Fibroblast of lung (primary cell): ENCODE data around the gene KCNK7. TPM values are rescaled to one million over a fixed set of nuclear protein-coding genes. Genes with fewer than 3 reads are reported as not detected.

Experiments used
- DNase-seq, 2 donors: peaks; one replicate each; pipeline versions ENCODE4 v3.0.0 to v3.0.0-alpha.2; 2010; ENCODE audit warnings: low read depth in 2 of 2
- H2AFZ ChIP-seq: 2 replicates; pipeline ENCODE4 v1.5.1; 2012; ENCODE audit warnings: low read length, control low read depth, inconsistent platforms
- H3K27ac ChIP-seq: 2 replicates; pipeline ENCODE4 v1.5.1; 2011; ENCODE audit warnings: low read length, control low read depth; ENCODE audit not compliant: insufficient read depth
- H3K27me3 ChIP-seq: 2 replicates; pipeline ENCODE4 v1.5.1; 2011; ENCODE audit warnings: mild to moderate bottlenecking, low read length; ENCODE audit not compliant: control insufficient read depth, insufficient read depth
- H3K36me3 ChIP-seq: 2 replicates; pipeline ENCODE4 v1.5.1; 2011; ENCODE audit warnings: low read length; ENCODE audit not compliant: control insufficient read depth, insufficient read depth
- H3K4me1 ChIP-seq: 2 replicates; pipeline ENCODE4 v1.5.1; 2011; ENCODE audit warnings: low read length; ENCODE audit not compliant: control insufficient read depth, insufficient read depth; ENCODE audit errors: extremely low read depth
- H3K4me2 ChIP-seq: 2 replicates; pipeline ENCODE4 v1.5.1; 2011; ENCODE audit warnings: low read length, control low read depth; ENCODE audit not compliant: insufficient read depth; ENCODE audit errors: extremely low read depth
- H3K4me3 ChIP-seq, 4 experiments: fragments of 200-600 bp in 1 of 4; sonication (generic) in 1 of 4; replicated peaks in 1 of 4; 2 replicates each; pipeline ENCODE4 v1.5.1; 2011 to 2016; ENCODE audit warnings: low read length in 4 of 4, low read depth in 3 of 4, mild to moderate bottlenecking in 3 of 4, control low read depth in 2 of 4, inconsistent platforms in 1 of 4, mixed read lengths in 1 of 4; ENCODE audit not compliant: insufficient read depth in 1 of 4; ENCODE audit errors: control extremely low read depth in 1 of 4
- H3K79me2 ChIP-seq: 2 replicates; pipeline ENCODE4 v1.5.1; 2012; ENCODE audit warnings: mild to moderate bottlenecking, low read length, inconsistent platforms; ENCODE audit not compliant: control insufficient read depth, insufficient read depth
- H3K9ac ChIP-seq: 2 replicates; pipeline ENCODE4 v1.5.1; 2011; ENCODE audit warnings: mild to moderate bottlenecking, low read length, control low read depth; ENCODE audit not compliant: insufficient read depth
- H3K9me3 ChIP-seq: 2 replicates; pipeline ENCODE4 v1.5.1; 2012; ENCODE audit warnings: low read depth, low read length; ENCODE audit not compliant: control insufficient read depth, insufficient read depth
- H4K20me1 ChIP-seq: 2 replicates; pipeline ENCODE4 v1.5.1; 2011; ENCODE audit warnings: low read length; ENCODE audit not compliant: control insufficient read depth, insufficient read depth; ENCODE audit errors: extremely low read depth
- CTCF ChIP-seq, 2 donors: IDR thresholded peaks in 1 of 2; conservative IDR thresholded peaks in 1 of 2; 1 replicate in 1 of 2; 2 replicates in 1 of 2; pipeline ENCODE4 v1.5.1; 2011 to 2012; ENCODE audit warnings: low read length in 2 of 2, control low read depth in 1 of 2, inconsistent platforms in 1 of 2, low read depth in 1 of 2, mild to moderate bottlenecking in 1 of 2
- EZH2 ChIP-seq: IDR thresholded peaks from 2 replicates; pipeline ENCODE4 v1.5.1; 2012; ENCODE audit warnings: low read length, control low read depth, mild to moderate bottlenecking; ENCODE audit errors: missing control alignments
- polyA plus RNA-seq, 2 donors: library from polyadenylated mRNA; depleted of rRNA in 1 of 2; stranded (reverse) in 1 of 2; unstranded in 1 of 2; fragments of >200 nt; gene quantifications; 2 replicates each; pipeline ENCODE4 v1.2.1, GENCODE V29; 2011 to 2012; ENCODE audit warnings: missing spikeins in 1 of 2
- total RNA-seq: library from RNA; depleted of rRNA; stranded (reverse); fragments of >200 nt; gene quantifications from 2 replicates; pipeline ENCODE4 v1.2.1, GENCODE V29; 2014

The KCNK7 gene
- total and polyA plus RNA-seq, 2 donors (not counting 1 experiment from before 2014, with no cell fraction given), result not detected

GRCh38 chr11:65572356-65573051 lies 23.1 kb downstream of the KCNK7 start, which contains the start of gene FAM89B:
TSS of gene FAM89B (plus strand) at chr11:65572538. CDS start at chr11:65572670, 132 bp downstream.
- Histone ChIP-seq H3K9ac (peak within 1 kb of the TSS; percentile 52), H3K4me1 (peaks cover 48% of the 10 kb centered on the region), H3K9me3 (no peaks in the 10 kb centered on the region), H4K20me1 (no peaks in the 10 kb centered on the region), H3K79me2 (peaks cover 46% of the 10 kb centered on the region), H3K4me2 (peak within 1 kb of the TSS; percentile 90), H2AFZ (no peak within 1 kb of the TSS), H3K27ac (peak within 1 kb of the TSS; percentile 47), H3K27me3 (no peaks in the 10 kb centered on the region), H3K4me3 (peak within 1 kb of the TSS; percentile 61 to 89 (median 73)), H3K36me3 (peaks cover 1% of the 10 kb centered on the region)
- DNase-seq, result peak; percentile 82 to 84
- no peak for TF ChIP-seq EZH2
- no peak for TF ChIP-seq CTCF (conservative IDR thresholded peaks at IDR 0.05 in 1 of 2, IDR thresholded peaks at IDR 0.05 in 1 of 2; ENCODE audit: low read depth in 1 of 2, low read length in 2 of 2)

GRCh38 chr11:65571940-65572339 lies 23.7 kb downstream of the KCNK7 start:
- peaks cover 42% of the 10 kb centered on the region for H3K4me1 ChIP-seq
- no peak overlapping the region for H3K27ac ChIP-seq
- DNase-seq, result peak in 1 of 2 donors; percentile 48
- H4K20me1 ChIP-seq, result no peaks in the 10 kb centered on the region
- H3K4me2 ChIP-seq, result peak overlapping the region; percentile 75
- no peaks in the 10 kb centered on the region for H3K27me3 ChIP-seq
- H3K4me3 ChIP-seq, result peak overlapping the region in 3 of 4 experiments; percentile 11 to 89 (median 46)
- H3K79me2 ChIP-seq, result peaks cover 44% of the 10 kb centered on the region
- H3K9ac ChIP-seq, result no peak overlapping the region
- H3K9me3 ChIP-seq, result no peaks in the 10 kb centered on the region
- no peak for TF ChIP-seq EZH2
- peak; percentile 29 to 42 for TF ChIP-seq CTCF (conservative IDR thresholded peaks at IDR 0.05 in 1 of 2, IDR thresholded peaks at IDR 0.05 in 1 of 2; ENCODE audit: low read depth in 1 of 2, low read length in 2 of 2)
- peaks cover 1% of the 10 kb centered on the region for H3K36me3 ChIP-seq
- no peak overlapping the region for H2AFZ ChIP-seq

- H3K27me3 ChIP-seq, result no peaks in the 10 kb centered on the region
- no peaks in the 10 kb centered on the region for H3K9me3 ChIP-seq
- no peak for DNase-seq
- peak overlapping the region in 3 of 4 experiments; percentile 63 to 89 (median 64) for H3K4me3 ChIP-seq
- peaks cover 40% of the 10 kb centered on the region for H3K79me2 ChIP-seq
- H2AFZ ChIP-seq, result no peak overlapping the region
- H3K4me1 ChIP-seq, result peaks cover 37% of the 10 kb centered on the region
- TF ChIP-seq CTCF (conservative IDR thresholded peaks at IDR 0.05 in 1 of 2, IDR thresholded peaks at IDR 0.05 in 1 of 2; ENCODE audit: low read depth in 1 of 2, low read length in 2 of 2), result no peak
- TF ChIP-seq EZH2, result no peak
- peaks cover 1% of the 10 kb centered on the region for H3K36me3 ChIP-seq
- no peak overlapping the region for H3K9ac ChIP-seq
- H4K20me1 ChIP-seq, result no peaks in the 10 kb centered on the region
- no peak overlapping the region for H3K27ac ChIP-seq
- peak overlapping the region; percentile 90 for H3K4me2 ChIP-seq
Measured at GRCh38 chr11:65571420-65571819, 24.2 kb downstream of the KCNK7 start.
